HCT116 (cell line): ENCODE results near the gene RIMKLA. TPM values are rescaled to one million over a fixed set of nuclear protein-coding genes. Genes with fewer than 3 reads are reported as not detected.

Source experiments
- ATAC-seq: fragments of 200-7000 bp; cut with Tn5 transposase; 2 replicates; pipeline ENCODE4 v1.9.1; 2020; ENCODE audit warnings: mild to moderate bottlenecking, moderate library complexity
- BruUV-seq: library from RNA; stranded (reverse); fragments of 400-500 nt; replicated peaks from 2 replicates; lab custom pipeline; 2021; lab: Mats Ljungman, UMichigan
- CTCF ChIA-PET: fragments of 300-600 bp; sonication (Branson Sonifier 250); formaldehyde crosslinking; loops from one replicate; lab custom pipeline; 2021; ENCODE audit warnings: antibody characterized with exemption; lab: Charles Lee
- POLR2A ChIA-PET: fragments of 300-600, 350-600 bp; sonication (Branson Sonifier 250); formaldehyde crosslinking; loops from one replicate; lab custom pipeline; 2021; ENCODE audit warnings: antibody characterized with exemption; lab: Charles Lee
- RAD21 ChIA-PET, 2 experiments: fragments of 300-600 bp; sonication (Branson Sonifier 250); formaldehyde crosslinking; loops; one replicate each; lab custom pipeline; 2023; ENCODE audit warnings: low total read pairs in 2 of 2; ENCODE audit not compliant: uncharacterized antibody in 2 of 2, unreplicated experiment in 2 of 2, low non-redundant PET in 1 of 2; lab: Charles Lee
- DNase-seq: peaks from one replicate; pipeline ENCODE4 v3.0.0-alpha.2; 2010; ENCODE audit warnings: low read depth, low spot score
- H2AFZ ChIP-seq: fragments of 200-600 bp; shearing (Covaris generic), sonication (generic); 2 replicates; pipeline ENCODE4 v1.6.1; 2017; ENCODE audit warnings: low read depth, mixed run types, mixed read lengths, antibody characterized with exemption, low read length; ENCODE audit not compliant: poor library complexity, severe bottlenecking
- H3K27ac ChIP-seq: 2 replicates; pipeline ENCODE4 v1.5.1; 2012; ENCODE audit warnings: low read depth, low read length
- H3K27me3 ChIP-seq: fragments of 200-600 bp; sonication (generic); 2 replicates; pipeline ENCODE4 v1.6.1; 2016; ENCODE audit warnings: mixed run types, low read length, mixed read lengths; ENCODE audit not compliant: insufficient read depth
- H3K36me3 ChIP-seq, 2 experiments: fragments of 200-500 bp in 1 of 2; fragments of 200-600 bp in 1 of 2; sonication (Bioruptor generic) in 1 of 2; sonication (generic) in 1 of 2; 2 replicates each; pipeline versions ENCODE4 v1.5.1 to v1.6.1; 2014 to 2016; ENCODE audit warnings: low read length in 2 of 2, inconsistent platforms in 1 of 2, mixed read lengths in 1 of 2, mixed run types in 1 of 2; ENCODE audit not compliant: insufficient read depth in 2 of 2, control insufficient read depth in 1 of 2
- H3K4me1 ChIP-seq, 2 experiments: fragments of 200-600 bp in 1 of 2; sonication (generic) in 1 of 2; 2 replicates each; pipeline versions ENCODE4 v1.5.1 to v1.6.1; 2012 to 2017; ENCODE audit warnings: low read length in 2 of 2, inconsistent platforms in 1 of 2, mild to moderate bottlenecking in 1 of 2, mixed read lengths in 1 of 2, mixed run types in 1 of 2, moderate library complexity in 1 of 2; ENCODE audit not compliant: insufficient read depth in 2 of 2, control insufficient read depth in 1 of 2
- H3K4me2 ChIP-seq: fragments of 200-600 bp; sonication (generic); 2 replicates; pipeline ENCODE4 v1.6.1; 2017; ENCODE audit warnings: mixed run types, low read length, mixed read lengths
- H3K4me3 ChIP-seq, 2 experiments: fragments of 200-600 bp in 1 of 2; sonication (generic) in 1 of 2; replicated peaks in 1 of 2; 2 replicates each; pipeline ENCODE4 v1.5.1; 2011 to 2016; ENCODE audit warnings: low read length in 2 of 2, control low read depth in 1 of 2, low read depth in 1 of 2, mild to moderate bottlenecking in 1 of 2, mixed read lengths in 1 of 2, mixed run types in 1 of 2
- H3K79me2 ChIP-seq: fragments of 200-600 bp; sonication (generic); 2 replicates; pipeline ENCODE4 v1.6.1; 2017; ENCODE audit warnings: mild to moderate bottlenecking, mixed run types, low read length, moderate library complexity, mixed read lengths; ENCODE audit not compliant: insufficient read depth
- H3K9ac ChIP-seq: fragments of 200-600 bp; sonication (generic); 2 replicates; pipeline ENCODE4 v1.6.1; 2016; ENCODE audit warnings: low read length, mixed read lengths
- H3K9me2 ChIP-seq: fragments of 200-600 bp; sonication (generic), shearing (Covaris generic); 2 replicates; pipeline ENCODE4 v1.6.1; 2017; ENCODE audit warnings: mixed run types, mild to moderate bottlenecking, moderate library complexity; ENCODE audit not compliant: insufficient read depth
- H3K9me3 ChIP-seq, 2 experiments: fragments of 200-500 bp in 1 of 2; fragments of 200-600 bp in 1 of 2; sonication (Bioruptor generic) in 1 of 2; sonication (generic) in 1 of 2; 2 replicates each; pipeline ENCODE4 v1.6.1; 2014 to 2017; ENCODE audit warnings: low read length in 2 of 2, mixed read lengths in 2 of 2, inconsistent platforms in 1 of 2, low read depth in 1 of 2, mild to moderate bottlenecking in 1 of 2, mixed run types in 1 of 2, moderate library complexity in 1 of 2; ENCODE audit not compliant: control insufficient read depth in 1 of 2, insufficient read depth in 1 of 2
- H4K20me1 ChIP-seq: fragments of 200-600 bp; sonication (generic), shearing (Covaris generic); 2 replicates; pipeline ENCODE4 v1.6.1; 2017; ENCODE audit warnings: mixed run types, mild to moderate bottlenecking, moderate library complexity; ENCODE audit not compliant: insufficient read depth
- ATF3 ChIP-seq: IDR thresholded peaks from 2 replicates; pipeline ENCODE4 v1.6.1; 2012
- CEBPB ChIP-seq: IDR thresholded peaks from 2 replicates; pipeline ENCODE4 v1.6.1; 2012; ENCODE audit warnings: low read depth
- ELF1 ChIP-seq: IDR thresholded peaks from 2 replicates; pipeline ENCODE4 v1.6.1; 2012; ENCODE audit warnings: low read depth, borderline replicate concordance
- EZH2 ChIP-seq: fragments of 200-600 bp; sonication (generic); IDR thresholded peaks from 2 replicates; pipeline ENCODE4 v1.6.1; 2017; ENCODE audit warnings: antibody characterized with exemption, mixed run types
- EZH2phosphoT487 ChIP-seq: fragments of 200-600 bp; IDR thresholded peaks from 2 replicates; pipeline ENCODE4 v1.6.1; 2018; ENCODE audit warnings: antibody characterized with exemption, borderline replicate concordance
- FOSL1 ChIP-seq: IDR thresholded peaks from 2 replicates; pipeline ENCODE4 v1.6.1; 2012; ENCODE audit warnings: low read depth
- JUND ChIP-seq: IDR thresholded peaks from 2 replicates; pipeline ENCODE4 v1.6.1; 2012
- MAX ChIP-seq: IDR thresholded peaks from 2 replicates; pipeline ENCODE4 v1.6.1; 2012
- POLR2A ChIP-seq: IDR thresholded peaks from 2 replicates; pipeline ENCODE4 v1.7.0; 2011; ENCODE audit warnings: borderline replicate concordance; ENCODE audit not compliant: insufficient read depth, insufficient read length; ENCODE audit errors: extremely low read depth
- RAD21 ChIP-seq: IDR thresholded peaks from 2 replicates; pipeline ENCODE4 v1.6.1; 2012; ENCODE audit warnings: low read depth, mild to moderate bottlenecking
- SIN3A ChIP-seq: IDR thresholded peaks from 2 replicates; pipeline ENCODE4 v1.6.1; 2012; ENCODE audit warnings: low read depth
- SP1 ChIP-seq: IDR thresholded peaks from 2 replicates; pipeline ENCODE4 v1.6.1; 2012; ENCODE audit warnings: low read depth
- SRF ChIP-seq: IDR thresholded peaks from 2 replicates; pipeline ENCODE4 v1.6.1; 2012; ENCODE audit warnings: low read depth
- TCF7L2 ChIP-seq: IDR thresholded peaks from 2 replicates; pipeline ENCODE4 v1.7.0; 2011; ENCODE audit warnings: borderline replicate concordance, inconsistent platforms; ENCODE audit not compliant: insufficient read depth, insufficient read length; ENCODE audit errors: extremely low read depth
- YY1 ChIP-seq: IDR thresholded peaks from 2 replicates; pipeline ENCODE4 v1.6.1; 2011; ENCODE audit warnings: low read length, low read depth, moderate library complexity, mild to moderate bottlenecking; ENCODE audit not compliant: insufficient replicate concordance; ENCODE audit errors: extremely low read depth
- ZFX ChIP-seq: fragments of 450-650 bp; IDR thresholded peaks from 2 replicates; pipeline ENCODE4 v1.6.1; 2017
- ZNF274 ChIP-seq: fragments of 200-500 bp; sonication (Bioruptor generic); IDR thresholded peaks from 2 replicates; pipeline ENCODE4 v1.6.1; 2014; ENCODE audit warnings: mild to moderate bottlenecking, low read depth, low read length, inconsistent platforms
- intact Hi-C: fragments of 100-400 bp; cut with micrococcal nuclease; formaldehyde crosslinking; loops from 2 replicates; pipeline ENCODE4 v1.10.0; 2022
- total RNA-seq: library from RNA; stranded (reverse); gene quantifications from one replicate; pipeline ENCODE4 v1.2.1, GENCODE V29; 2021; ENCODE audit not compliant: unreplicated experiment
- TF ChIP-seq, protein P1 (sequence below): IDR thresholded peaks from 2 replicates; pipeline ENCODE4 v1.6.1; 2012; ENCODE audit warnings: low read depth
- TF ChIP-seq, protein P2 (sequence below): IDR thresholded peaks from 2 replicates; pipeline ENCODE4 v1.6.1; 2011; ENCODE audit warnings: mild to moderate bottlenecking, low read length, moderate library complexity; ENCODE audit not compliant: insufficient replicate concordance; ENCODE audit errors: extremely low read depth
- TF ChIP-seq, protein P3 (sequence below), 3 experiments: fragments of 200-600 bp in 1 of 3; sonication (generic) in 1 of 3; IDR thresholded peaks in 2 of 3; conservative IDR thresholded peaks in 1 of 3; 2 replicates each; pipeline ENCODE4 v1.5.1; 2012 to 2017; ENCODE audit warnings: low read depth in 2 of 3, low read length in 2 of 3, antibody characterized with exemption in 1 of 3, borderline replicate concordance in 1 of 3, control low read depth in 1 of 3, mild to moderate bottlenecking in 1 of 3, mixed read lengths in 1 of 3, mixed run types in 1 of 3, moderate library complexity in 1 of 3; ENCODE audit not compliant: insufficient read depth in 1 of 3

Gene RIMKLA
- total RNA-seq, 1 experiment from 2014 or later: 4.9 TPM

GRCh38 chr1:42461196-42461595 is 80.6 kb downstream of the RIMKLA start:
- Histone ChIP-seq H4K20me1 (no peaks in the 10 kb centered on the region), H3K4me3 (no peak overlapping the region), H3K4me1 (peaks cover 4 to 21% of the 10 kb centered on the region in 2 experiments; a peak in 3 of 4 replicates), H3K36me3 (peaks cover 19 to 22% of the 10 kb centered on the region in 2 experiments; a peak in 3 of 4 replicates), H3K9ac (no peak overlapping the region), H3K27me3 (no peaks in the 10 kb centered on the region), H3K9me2 (no peaks in the 10 kb centered on the region), H3K9me3 (no peaks in the 10 kb centered on the region), H3K4me2 (no peak overlapping the region), H3K27ac (no peak overlapping the region), H2AFZ (no peak overlapping the region), H3K79me2 (peaks cover 18% of the 10 kb centered on the region)
- TF ChIP-seq SRF: no peak
- no peak for TF ChIP-seq YY1
- no peak for TF ChIP-seq SP1
- no peak for TF ChIP-seq ZNF274
- TF ChIP-seq MAX: no peak
- TF ChIP-seq JUND: no peak
- TF ChIP-seq CEBPB: no peak
- no peak for TF ChIP-seq ATF3
- TF ChIP-seq, protein P1, sequence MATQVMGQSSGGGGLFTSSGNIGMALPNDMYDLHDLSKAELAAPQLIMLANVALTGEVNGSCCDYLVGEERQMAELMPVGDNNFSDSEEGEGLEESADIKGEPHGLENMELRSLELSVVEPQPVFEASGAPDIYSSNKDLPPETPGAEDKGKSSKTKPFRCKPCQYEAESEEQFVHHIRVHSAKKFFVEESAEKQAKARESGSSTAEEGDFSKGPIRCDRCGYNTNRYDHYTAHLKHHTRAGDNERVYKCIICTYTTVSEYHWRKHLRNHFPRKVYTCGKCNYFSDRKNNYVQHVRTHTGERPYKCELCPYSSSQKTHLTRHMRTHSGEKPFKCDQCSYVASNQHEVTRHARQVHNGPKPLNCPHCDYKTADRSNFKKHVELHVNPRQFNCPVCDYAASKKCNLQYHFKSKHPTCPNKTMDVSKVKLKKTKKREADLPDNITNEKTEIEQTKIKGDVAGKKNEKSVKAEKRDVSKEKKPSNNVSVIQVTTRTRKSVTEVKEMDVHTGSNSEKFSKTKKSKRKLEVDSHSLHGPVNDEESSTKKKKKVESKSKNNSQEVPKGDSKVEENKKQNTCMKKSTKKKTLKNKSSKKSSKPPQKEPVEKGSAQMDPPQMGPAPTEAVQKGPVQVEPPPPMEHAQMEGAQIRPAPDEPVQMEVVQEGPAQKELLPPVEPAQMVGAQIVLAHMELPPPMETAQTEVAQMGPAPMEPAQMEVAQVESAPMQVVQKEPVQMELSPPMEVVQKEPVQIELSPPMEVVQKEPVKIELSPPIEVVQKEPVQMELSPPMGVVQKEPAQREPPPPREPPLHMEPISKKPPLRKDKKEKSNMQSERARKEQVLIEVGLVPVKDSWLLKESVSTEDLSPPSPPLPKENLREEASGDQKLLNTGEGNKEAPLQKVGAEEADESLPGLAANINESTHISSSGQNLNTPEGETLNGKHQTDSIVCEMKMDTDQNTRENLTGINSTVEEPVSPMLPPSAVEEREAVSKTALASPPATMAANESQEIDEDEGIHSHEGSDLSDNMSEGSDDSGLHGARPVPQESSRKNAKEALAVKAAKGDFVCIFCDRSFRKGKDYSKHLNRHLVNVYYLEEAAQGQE: no peak
- no peak for TF ChIP-seq POLR2A
- no peak for TF ChIP-seq ELF1
- no peak for TF ChIP-seq ZFX
- TF ChIP-seq EZH2: no peak
- TF ChIP-seq EZH2phosphoT487: no peak
- no peak for TF ChIP-seq SIN3A
- no peak for TF ChIP-seq RAD21
- TF ChIP-seq, protein P2, sequence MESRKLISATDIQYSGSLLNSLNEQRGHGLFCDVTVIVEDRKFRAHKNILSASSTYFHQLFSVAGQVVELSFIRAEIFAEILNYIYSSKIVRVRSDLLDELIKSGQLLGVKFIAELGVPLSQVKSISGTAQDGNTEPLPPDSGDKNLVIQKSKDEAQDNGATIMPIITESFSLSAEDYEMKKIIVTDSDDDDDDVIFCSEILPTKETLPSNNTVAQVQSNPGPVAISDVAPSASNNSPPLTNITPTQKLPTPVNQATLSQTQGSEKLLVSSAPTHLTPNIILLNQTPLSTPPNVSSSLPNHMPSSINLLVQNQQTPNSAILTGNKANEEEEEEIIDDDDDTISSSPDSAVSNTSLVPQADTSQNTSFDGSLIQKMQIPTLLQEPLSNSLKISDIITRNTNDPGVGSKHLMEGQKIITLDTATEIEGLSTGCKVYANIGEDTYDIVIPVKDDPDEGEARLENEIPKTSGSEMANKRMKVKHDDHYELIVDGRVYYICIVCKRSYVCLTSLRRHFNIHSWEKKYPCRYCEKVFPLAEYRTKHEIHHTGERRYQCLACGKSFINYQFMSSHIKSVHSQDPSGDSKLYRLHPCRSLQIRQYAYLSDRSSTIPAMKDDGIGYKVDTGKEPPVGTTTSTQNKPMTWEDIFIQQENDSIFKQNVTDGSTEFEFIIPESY: no peak
- TF ChIP-seq TCF7L2: no peak
- no peak for TF ChIP-seq FOSL1
- TF ChIP-seq, protein P3, sequence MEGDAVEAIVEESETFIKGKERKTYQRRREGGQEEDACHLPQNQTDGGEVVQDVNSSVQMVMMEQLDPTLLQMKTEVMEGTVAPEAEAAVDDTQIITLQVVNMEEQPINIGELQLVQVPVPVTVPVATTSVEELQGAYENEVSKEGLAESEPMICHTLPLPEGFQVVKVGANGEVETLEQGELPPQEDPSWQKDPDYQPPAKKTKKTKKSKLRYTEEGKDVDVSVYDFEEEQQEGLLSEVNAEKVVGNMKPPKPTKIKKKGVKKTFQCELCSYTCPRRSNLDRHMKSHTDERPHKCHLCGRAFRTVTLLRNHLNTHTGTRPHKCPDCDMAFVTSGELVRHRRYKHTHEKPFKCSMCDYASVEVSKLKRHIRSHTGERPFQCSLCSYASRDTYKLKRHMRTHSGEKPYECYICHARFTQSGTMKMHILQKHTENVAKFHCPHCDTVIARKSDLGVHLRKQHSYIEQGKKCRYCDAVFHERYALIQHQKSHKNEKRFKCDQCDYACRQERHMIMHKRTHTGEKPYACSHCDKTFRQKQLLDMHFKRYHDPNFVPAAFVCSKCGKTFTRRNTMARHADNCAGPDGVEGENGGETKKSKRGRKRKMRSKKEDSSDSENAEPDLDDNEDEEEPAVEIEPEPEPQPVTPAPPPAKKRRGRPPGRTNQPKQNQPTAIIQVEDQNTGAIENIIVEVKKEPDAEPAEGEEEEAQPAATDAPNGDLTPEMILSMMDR (IDR thresholded peaks at IDR 0.05 in 2 of 3, conservative IDR thresholded peaks at IDR 0.05 in 1 of 3; ENCODE audit: borderline replicate concordance in 1 of 3, insufficient read depth in 1 of 3, low read depth in 2 of 3, low read length in 2 of 3): no peak
- intact Hi-C loops: no loop called here
- CTCF ChIA-PET: no interaction called here
- DNase-seq: no peak
- RAD21 ChIA-PET: no interaction called here
- no TSS peak for BruUV-seq
- ATAC-seq: no peak
- POLR2A ChIA-PET: no interaction called here
